KG1 (cell line): Measurements from ENCODE around the gene PCDH1.
"Not testable (repeated sequence)": the region's sequence is repeated elsewhere in the genome, so short reads cannot be mapped to it uniquely, and the experiment has no call there.

Experiments
- DNase-seq: peaks from one replicate; lab custom pipeline; 2025; lab: John Stamatoyannopoulos, UW

PCDH1 gene

GRCh38 chr5:141834331-141834730 lies 43.9 kb downstream of the PCDH1 start:
- DNase-seq, result no peak

- DNase-seq, result no peak
Observed at GRCh38 chr5:141832131-141832530, 46.1 kb downstream of the PCDH1 start.

GRCh38 chr5:141828162-141828561 lies 50.0 kb downstream of the PCDH1 start:
- DNase-seq, result no peak

GRCh38 chr5:141826674-141827073 lies 51.5 kb downstream of the PCDH1 start:
- DNase-seq, result no peak

- DNase-seq, result no peak
Observed at GRCh38 chr5:141825791-141826560, 52.2 kb downstream of the PCDH1 start.

GRCh38 chr5:141825241-141825671 lies 53.0 kb downstream of the PCDH1 start:
- DNase-seq, result no peak

- no peak for DNase-seq
Observed at GRCh38 chr5:141824717-141825116, 53.5 kb downstream of the PCDH1 start.

- no peak for DNase-seq
Observed at GRCh38 chr5:141823056-141823455, 55.2 kb downstream of the PCDH1 start.

- no peak for DNase-seq
Observed at GRCh38 chr5:141822144-141822543, 56.1 kb downstream of the PCDH1 start.

- no peak for DNase-seq
Observed at GRCh38 chr5:141821430-141821925, 56.7 kb downstream of the PCDH1 start.

- DNase-seq, result not testable (repeated sequence)
Observed at GRCh38 chr5:141820686-141821085, 57.5 kb downstream of the PCDH1 start.

GRCh38 chr5:141817631-141818030 lies 60.6 kb downstream of the PCDH1 start:
- no peak for DNase-seq

- no peak for DNase-seq
Observed at GRCh38 chr5:141816598-141817399, 61.4 kb downstream of the PCDH1 start.

GRCh38 chr5:141815796-141816180 lies 62.4 kb downstream of the PCDH1 start:
- no peak for DNase-seq

GRCh38 chr5:141815051-141815795 lies 63.0 kb downstream of the PCDH1 start:
- DNase-seq, result no peak

GRCh38 chr5:141814064-141814964 lies 63.9 kb downstream of the PCDH1 start:
- DNase-seq, result no peak

- no peak for DNase-seq
Observed at GRCh38 chr5:141812512-141812911, 65.7 kb downstream of the PCDH1 start.

- no peak for DNase-seq
Observed at GRCh38 chr5:141811287-141812155, 66.7 kb downstream of the PCDH1 start.

GRCh38 chr5:141810702-141811101 lies 67.5 kb downstream of the PCDH1 start:
- DNase-seq, result no peak

- no peak for DNase-seq
Observed at GRCh38 chr5:141809380-141810096, 68.7 kb downstream of the PCDH1 start.
